SHP77 (cell line): Measurements from ENCODE around the gene ZNF69.
"Not testable (repeated sequence)": the region's sequence is repeated elsewhere in the genome, so short reads cannot be mapped to it uniquely, and the experiment has no call there.

Source experiments
- DNase-seq, 2 experiments: peaks; one replicate each; lab custom pipeline; 2025; lab: John Stamatoyannopoulos, UW

The ZNF69 gene

DNA sequence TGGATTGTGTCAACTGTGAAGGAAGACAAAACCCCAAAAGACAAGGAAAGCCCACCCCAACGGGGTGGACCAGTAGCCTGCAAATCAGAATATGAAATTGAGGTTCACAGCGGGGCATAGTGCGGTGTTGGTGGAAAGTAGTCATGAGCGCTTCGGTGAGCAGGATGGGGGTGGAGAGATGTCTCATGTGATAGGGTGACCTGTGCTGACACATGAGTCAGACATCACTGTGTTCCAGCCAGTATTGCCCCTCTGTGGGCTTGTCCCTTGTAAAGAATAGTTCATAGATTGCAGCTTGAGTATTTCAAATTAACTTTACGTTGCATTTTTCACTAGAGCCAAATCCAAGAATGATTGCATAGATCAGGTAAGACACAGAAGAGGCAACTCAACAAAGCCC is 7.3 kb downstream of the ZNF69 start:
- no peak for DNase-seq

DNA sequence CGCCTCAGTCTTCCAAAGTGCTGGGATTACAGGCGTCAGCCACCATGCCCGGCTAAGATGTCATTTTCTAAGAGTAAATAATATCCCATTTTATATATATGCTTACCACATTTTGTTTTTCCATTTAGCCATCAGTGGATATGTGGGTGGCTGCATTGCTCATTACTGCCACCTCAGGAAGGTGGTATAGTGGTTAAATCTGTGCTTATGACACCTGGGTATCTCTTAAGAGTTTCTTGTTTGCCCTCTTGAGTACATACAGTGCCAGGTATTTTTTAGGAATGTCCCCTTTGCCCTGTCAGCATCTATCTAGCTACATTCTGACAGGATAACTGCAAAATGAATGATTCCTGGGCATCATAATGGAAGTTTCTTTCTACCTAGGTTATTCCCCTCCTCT is 14.6 kb downstream of the ZNF69 start:
- no peak for DNase-seq

DNA sequence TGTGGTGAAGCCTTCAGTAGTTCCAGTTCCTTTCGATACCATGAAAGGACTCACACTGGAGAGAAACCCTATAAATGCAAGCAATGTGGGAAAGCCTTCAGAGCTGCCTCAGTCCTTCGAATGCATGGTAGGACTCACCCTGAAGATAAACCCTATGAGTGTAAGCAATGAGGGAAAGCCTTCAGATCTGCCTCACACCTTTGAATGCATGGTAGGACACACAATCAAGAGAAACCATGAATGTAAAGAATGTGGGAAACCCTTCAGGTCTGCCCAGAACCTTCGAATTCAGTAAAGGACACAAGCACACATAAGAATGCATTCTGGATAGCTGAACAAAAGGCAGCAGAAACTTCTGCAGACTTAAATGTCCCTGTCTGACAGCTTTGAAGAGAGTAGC is 18.3 kb downstream of the ZNF69 start:
- no peak for DNase-seq

DNA sequence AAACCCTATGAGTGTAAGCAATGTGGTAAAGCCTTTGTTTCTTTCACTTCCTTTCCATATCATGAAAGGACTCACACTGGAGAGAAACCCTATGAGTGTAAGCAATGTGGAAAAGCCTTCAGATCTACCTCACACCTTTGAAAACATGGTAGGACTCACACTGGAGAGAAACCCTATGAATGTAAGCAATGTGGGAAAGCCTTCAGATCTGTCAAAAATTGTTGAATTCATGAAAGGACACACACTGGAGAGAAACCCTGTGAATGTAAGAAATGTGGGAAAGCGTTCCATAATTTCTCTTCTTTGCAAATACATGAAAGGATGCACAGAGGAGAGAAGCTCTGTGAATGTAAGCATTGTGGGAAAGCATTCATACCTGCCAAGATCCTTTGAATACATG is 24.4 kb downstream of the ZNF69 start:
- DNase-seq: not testable (repeated sequence)

DNA sequence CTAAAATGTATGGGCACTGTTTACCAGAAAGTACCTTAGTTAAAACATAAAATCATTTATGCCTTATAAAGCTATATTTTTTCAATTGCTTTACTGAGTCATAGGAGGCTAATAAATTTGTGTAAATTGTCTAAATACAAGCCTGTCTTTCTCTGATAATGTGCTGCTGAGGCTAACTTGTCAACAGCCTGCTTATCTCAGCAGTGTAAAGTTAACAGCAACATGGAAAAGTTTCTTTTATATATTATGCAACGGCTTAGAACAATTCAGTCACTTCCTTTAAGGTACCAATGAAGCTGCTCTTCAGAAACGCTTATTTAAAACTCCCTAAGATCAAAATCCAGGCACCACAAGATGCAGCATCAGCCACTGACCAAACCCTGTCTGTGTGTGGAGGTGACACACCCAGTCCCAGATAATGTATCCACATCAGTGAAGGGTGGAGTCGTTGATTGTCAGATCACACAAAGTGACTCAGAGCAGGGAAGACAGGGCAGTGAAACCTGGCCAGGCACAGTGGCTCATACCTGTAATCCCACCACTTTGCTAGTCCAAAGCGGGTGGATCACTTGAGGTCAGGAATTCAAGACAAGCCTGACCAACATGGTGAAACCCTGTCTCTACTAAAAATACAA is 27.0 kb downstream of the ZNF69 start:
- not testable (repeated sequence) for DNase-seq

DNA sequence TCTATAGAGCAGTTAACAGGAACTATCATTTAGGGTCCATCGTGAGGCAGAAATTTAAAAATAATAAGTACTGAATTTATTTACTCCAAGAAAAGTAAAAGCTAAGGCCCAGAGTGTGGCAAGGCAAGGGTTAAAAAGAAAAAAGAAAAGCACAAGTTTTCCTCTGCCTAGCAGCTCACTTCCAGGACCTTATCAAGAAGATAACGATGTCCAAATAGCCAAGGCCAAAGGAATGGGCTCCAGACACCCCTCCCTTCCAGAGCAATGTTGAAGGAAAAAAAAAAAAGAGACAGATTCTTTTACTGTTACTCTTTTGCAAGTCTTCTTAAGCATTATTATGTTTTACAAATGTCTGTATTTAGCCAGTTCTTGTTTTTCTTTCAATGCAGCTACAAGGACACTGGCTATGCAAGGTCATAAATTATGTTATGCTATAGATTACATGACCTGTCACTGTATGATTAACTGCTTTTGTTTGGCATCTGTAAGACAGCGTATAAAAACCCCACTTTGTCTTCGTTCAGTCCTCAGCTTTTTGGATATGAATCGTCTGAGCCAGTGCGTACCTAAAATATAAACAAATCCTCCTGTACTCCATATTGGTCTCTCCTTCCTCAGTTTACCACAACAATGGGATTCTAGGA is 34.4 kb downstream of the ZNF69 start:
- no peak for DNase-seq

DNA sequence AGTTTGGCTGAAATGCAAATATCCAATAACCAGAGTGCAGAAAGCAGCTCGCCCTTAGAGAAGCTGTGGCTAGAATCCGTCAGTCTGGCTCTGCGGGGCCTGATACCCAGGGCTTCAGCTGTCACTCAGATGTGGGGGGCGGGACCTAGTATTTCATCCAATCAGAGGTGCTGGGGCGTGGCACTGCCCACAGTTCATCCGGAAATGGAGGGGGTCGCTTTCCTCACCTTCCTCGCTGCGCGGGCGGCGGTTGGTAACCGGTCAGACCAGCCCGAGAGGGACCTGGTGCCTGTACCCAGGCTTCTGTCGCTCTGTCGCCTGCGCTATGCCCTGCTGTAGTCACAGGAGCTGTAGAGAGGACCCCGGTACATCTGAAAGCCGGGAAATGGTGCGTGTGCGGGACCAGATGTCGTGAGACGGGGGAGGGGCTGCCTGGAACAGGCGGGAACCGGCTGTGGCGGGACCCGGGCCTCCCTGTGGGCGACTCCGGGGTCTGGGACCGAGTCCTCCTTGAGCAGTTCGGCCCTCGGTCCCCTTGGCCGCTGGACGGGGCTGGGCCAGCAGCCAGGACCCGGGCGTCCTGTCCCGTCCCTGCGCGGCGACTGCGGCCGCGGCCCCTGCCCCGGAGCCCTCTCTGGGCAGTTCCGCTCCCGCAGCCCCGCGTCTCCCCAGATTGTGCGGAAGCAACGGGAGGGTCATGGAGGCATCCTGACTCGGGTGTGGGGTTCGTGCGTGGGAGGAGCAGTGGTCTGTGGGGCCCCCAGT is 37.5 kb downstream of the ZNF69 start, which contains the start of gene ZNF700:
TSS of gene ZNF700 (plus strand) at position 222 of the 765 bp plus-strand sequence. CDS start at position 326, 104 bp downstream.
- DNase-seq: peak; percentile 90 to 94

DNA sequence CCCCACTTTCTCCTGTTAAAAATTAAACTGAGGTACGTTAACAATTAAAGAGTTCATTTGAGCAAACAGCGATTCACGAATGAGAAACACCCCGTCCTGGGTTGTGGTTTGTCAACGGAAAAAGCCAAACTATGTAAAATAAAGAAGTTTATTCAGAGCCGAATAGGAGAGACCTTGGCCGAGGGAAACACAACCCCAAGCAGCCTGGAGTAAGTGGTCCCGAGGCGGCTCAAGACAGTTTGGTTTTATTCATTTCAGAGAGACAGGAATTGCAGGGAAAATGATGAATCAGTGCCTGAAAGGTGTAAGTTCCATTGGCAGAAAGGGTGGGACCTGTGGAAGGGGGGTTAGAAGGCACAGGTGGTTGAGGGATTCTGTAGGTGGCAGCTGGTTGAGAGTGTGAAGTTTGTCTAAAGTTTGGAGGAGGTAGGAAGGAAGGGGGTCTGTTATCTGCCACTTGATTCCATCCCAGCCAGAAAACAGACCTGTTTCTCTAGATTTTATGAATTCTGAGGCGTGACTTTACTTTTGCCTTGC is 38.1 kb downstream of the ZNF69 start:
- not testable (repeated sequence) for DNase-seq

DNA sequence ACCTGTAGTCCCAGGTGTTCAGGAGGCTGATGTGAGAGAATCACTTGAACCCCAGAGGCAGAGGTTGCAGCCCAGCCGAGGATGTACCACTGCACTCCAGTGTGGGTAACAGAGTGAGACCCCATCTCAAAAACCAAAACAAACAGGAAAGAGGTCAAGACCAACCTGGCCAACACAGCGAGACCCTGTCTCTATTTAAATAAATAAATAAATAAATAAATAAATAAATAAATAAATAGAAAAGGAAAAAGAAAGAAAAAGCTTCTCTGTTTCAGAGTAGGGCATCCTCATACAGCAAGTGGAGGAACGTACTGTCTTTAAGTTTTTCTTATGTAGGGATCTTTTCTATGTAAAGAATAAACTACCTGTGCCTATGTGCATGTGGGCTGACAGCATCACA is 39.6 kb downstream of the ZNF69 start:
- DNase-seq: no peak

DNA sequence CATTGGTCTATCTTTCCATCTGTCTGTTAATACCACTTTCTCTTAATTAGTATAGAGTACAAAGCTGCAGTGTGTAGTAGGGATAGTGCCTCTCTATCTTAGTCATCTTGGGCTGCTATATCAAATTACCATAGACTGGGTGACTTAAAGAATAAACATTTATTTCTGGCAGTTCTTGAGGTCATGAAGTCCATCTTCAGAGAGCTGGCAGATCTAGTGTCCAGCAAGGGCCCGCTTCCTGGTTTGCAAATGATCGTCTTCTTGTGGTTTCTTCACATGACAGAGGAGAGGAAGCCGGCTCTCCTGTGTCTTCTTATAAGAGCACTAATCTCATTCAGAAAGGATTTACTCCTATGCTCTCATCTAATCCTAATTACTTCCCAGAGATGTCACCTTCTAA is 43.5 kb downstream of the ZNF69 start:
- no peak for DNase-seq

DNA sequence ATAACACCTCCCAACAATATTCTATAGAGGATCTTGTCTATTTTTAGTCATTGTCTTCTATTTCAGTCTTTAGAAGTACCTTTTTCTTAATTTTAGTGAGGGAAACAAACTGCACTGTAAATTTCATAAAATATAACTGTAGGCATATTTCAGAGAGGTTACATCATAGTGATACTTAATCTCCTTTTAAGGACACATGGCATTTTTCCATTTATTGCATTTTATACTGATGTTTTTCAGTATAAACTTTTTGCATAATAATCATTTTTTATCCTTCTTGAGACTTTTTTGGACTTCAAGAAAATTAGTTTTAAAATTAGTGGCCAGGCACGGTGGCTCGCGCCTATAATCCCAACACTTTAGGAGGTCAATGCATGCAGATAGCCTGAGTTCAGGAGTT is 43.9 kb downstream of the ZNF69 start:
- no peak for DNase-seq

DNA sequence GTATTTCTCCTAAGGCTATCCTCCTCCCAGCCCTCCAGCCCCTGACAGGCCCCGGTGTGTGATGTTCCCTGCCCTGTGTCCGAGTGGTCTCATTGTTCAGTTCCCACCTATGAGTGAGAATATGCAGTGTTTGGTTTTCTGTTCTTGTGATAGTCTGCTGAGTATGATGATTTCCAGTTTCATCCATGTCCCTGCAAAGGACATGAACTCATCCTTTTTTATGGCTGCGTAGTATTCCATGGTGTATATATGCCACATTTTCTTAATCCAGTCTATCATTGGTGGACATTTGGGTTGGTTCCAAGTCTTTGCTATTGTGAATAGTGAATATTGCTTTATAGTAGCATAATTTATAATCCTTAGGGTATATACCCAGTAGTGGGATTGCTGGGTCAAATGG is 48.2 kb downstream of the ZNF69 start:
- DNase-seq: not testable (repeated sequence)

DNA sequence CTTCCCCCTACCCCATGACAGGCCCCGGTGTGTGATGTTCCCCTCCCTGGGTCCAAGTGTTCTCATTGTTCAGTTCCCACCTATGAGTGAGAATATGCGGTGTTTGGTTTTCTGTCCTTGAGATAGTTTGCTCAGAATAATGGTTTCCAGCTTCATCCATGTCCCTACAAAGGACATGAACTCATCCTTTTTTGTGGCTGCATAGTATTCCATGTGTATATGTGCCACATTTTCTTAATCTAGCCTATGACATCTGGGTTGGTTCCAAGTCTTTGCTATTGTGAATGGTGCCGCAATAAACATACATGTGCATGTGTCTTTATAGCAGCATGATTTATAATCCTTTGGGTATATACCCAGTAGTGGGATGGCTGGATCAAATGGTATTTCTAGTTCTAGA is 50.8 kb downstream of the ZNF69 start:
- not testable (repeated sequence) for DNase-seq

DNA sequence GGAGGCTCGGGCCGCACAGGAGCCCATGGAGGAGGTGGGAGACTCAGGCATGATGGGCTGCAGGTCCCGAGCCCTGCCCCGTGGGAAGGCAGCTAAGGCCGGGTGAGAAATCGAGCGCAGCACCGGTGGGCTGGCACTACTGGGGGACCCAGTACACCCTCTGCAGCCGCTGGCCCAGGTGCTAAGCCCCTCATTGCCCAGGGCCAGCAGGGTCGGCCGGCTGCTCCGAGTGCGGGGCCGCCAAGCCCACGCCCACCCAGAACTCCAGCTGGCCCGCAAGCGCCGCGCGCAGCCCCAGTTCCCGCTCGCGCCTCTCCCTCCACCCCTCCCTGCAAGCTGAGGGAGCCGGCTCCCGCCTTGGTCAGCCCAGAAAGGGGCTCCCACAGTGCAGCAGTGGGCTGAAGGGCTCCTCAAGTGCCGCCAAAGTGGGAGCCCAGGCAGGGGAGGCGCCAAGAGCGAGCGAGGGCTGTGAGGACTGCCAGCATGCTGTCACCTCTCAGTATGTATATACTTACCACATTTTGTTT is 53.8 kb downstream of the ZNF69 start:
- DNase-seq: not testable (repeated sequence)

DNA sequence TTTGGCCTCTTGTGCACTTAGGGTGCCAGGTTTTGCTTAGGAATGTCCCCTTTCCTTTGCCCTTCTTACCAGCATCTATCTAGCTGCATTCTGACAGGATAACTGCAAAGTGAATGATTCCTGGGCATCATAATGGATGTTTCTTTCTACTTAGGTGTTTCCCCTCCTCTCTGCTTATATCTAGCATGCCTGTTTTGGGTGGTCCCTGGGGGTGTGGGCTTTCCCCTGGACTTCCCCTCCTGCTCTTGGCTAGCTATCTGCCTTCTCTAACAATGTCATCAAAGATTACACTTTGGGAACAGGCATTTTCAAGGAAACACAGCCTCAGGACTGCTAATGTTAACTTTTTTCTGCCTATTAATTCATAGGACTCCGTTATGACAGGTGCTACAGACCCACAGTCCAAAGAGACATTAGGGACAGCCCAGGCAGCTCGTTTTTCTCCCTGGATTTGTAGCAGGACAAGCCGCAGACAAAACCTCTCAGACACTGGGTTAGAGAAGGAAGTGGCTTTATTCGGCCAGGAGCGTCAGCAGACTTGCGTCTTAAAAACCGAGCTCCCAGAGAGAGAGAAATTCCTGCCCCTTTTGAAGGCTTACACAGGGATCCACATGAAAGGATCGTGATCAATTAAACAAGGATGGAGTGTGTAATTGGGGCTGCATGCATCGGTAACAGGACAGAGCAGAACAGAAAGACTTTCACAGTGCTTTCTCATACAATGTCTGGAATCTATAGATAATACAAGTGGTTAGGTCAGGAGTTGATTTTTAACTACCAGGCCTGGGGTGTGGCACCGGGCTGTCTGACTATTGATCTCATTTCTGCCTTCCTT is 54.6 kb downstream of the ZNF69 start:
- no peak for DNase-seq

DNA sequence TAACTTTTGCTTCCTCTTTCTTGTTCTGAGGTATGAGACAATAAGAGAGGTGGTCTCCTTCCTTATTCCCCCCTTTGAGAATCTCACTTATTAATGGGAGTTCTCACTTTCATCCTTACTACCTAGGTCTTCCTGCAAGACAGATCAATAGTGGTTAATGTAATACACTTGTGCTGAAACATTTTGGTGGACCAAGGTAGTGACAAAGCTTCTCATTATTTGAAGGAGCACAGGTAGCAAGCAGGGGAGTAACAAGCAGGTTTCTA is 55.2 kb downstream of the ZNF69 start:
- no peak for DNase-seq

DNA sequence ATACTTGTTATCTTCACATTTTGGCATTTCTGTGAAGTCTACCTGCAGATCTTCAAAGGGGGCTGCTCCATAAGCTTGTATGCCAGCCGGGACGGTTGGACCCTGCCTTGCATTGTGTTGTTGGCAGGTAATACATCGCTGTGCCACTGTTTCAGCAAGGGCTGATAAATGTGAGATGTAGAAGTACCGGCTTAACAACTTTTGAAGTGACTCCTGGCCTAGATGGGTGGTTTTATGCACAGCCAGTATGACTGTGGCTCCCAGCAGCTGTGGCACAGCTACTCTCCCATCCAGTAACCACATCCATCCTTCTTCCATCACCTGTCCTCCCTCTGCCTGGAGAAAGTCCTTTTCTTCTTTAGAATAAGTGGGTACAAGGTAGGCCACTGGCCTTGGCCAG is 57.1 kb downstream of the ZNF69 start:
- no peak for DNase-seq

DNA sequence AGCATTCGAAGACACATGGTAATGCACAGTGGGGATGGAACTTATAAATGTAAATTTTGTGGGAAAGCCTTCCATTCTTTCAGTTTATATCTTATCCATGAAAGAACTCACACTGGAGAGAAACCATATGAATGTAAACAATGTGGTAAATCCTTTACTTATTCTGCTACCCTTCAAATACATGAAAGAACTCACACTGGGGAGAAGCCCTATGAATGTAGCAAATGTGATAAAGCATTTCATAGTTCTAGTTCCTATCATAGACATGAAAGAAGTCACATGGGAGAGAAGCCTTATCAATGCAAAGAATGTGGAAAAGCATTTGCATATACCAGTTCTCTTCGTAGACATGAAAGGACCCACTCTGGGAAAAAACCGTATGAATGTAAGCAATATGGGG is 61.1 kb downstream of the ZNF69 start:
- no peak for DNase-seq

DNA sequence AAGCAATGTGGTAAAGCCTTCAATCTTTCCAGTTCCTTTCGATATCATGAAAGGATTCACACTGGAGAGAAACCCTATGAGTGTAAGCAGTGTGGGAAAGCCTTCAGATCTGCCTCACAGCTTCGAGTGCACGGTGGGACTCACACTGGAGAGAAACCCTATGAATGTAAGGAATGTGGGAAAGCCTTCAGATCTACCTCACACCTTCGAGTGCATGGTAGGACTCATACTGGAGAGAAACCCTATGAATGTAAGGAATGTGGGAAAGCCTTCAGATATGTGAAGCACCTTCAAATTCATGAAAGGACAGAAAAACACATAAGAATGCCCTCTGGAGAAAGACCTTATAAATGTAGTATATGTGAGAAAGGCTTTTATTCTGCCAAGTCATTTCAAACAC is 61.6 kb downstream of the ZNF69 start:
- no peak for DNase-seq

DNA sequence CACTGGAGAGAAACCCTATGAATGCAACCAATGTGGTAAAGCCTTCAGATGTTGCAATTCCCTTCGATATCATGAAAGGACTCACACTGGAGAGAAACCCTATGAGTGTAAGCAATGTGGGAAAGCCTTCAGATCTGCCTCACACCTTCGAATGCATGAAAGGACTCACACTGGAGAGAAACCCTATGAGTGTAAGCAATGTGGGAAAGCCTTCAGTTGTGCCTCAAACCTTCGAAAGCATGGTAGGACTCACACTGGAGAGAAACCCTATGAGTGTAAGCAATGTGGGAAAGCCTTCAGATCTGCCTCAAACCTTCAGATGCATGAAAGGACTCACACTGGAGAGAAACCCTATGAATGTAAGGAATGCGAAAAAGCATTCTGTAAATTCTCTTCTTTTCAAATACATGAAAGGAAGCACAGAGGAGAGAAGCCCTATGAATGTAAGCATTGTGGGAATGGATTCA is 62.1 kb downstream of the ZNF69 start:
- not testable (repeated sequence) for DNase-seq

DNA sequence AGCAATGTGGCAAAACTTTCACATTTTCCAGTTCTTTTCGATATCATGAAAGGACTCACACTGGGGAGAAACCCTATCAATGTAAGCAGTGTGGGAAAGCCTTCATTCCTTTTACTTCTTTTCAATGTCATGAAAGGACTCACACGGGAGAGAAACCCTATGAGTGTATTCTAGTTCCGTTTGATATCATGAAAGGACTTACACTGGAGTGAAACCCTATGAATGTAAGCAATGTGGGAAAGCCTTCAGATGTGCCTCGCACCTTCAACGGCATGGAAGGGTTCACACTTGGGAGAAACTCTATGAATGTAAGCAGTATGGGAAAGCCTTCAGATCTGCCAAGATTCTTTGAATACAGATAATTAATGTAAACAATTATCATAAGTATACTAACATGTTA is 62.7 kb downstream of the ZNF69 start:
- no peak for DNase-seq
